CD4-positive, alpha-beta T cell treated with Interleukin-4 for 1 hour (primary cell): Measurements from ENCODE around the gene XPA.

Source experiments
- DNase-seq, 2 donors: peaks; one replicate each; pipeline ENCODE4 v3.0.0-alpha.2; 2020 to 2022

Gene XPA

DNA sequence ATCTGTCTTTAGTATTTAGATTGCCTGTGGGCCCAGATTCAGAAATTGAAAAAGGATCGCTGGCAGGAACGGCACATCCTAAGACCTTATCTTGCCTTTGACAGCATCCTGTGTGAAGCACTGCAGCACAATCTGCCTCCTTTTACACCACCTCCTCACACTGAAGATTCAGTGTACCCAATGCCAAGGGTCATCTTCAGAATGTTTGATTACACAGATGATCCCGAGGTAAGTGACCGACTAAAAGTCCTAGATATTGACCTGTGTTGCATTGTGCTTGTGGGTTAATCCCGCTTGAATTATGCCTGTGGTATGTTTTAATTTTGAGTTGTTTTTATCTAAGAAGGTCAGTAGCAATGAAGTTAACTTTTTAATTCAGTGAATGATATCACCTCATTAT lies 49.1 kb downstream of the XPA start:
- DNase-seq, result no peak

DNA sequence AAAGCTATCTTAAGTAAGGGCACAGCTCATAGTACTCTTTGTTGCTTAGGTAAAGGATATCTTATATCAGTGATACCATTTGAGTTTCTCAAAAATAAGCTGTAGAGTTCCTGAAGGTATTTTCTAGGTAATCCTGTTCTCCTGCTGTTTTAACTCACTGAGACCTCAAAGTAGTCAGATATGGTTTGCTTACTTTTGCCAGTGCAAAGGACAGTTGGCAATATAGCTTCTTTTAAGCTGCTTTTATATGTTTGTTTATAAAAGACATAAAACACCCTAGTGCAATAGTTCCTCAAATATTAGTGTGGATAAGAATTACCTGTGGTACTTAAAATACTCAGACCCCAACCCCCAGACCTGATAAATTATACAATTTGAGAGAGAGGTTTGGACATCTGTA lies 51.4 kb downstream of the XPA start:
- DNase-seq, result no peak

DNA sequence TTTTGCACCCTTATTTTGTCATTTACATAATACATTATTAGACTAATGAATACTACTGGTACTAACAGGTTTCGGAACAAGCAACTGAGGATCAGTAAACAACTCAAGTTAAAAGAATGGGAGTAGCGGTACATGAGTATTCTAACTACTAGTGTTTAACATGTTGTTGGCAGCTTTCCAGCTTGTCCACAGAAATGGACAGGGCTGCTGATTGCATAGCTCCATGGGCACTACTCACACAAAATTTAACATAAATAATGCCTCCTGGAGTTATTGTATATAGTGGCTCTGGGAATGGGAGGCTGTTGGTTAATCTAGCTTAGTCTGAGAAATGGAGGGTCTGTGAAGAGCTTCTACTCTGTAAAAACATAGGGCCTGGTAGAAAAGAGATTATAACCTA lies 56.8 kb downstream of the XPA start:
- DNase-seq, result no peak

DNA sequence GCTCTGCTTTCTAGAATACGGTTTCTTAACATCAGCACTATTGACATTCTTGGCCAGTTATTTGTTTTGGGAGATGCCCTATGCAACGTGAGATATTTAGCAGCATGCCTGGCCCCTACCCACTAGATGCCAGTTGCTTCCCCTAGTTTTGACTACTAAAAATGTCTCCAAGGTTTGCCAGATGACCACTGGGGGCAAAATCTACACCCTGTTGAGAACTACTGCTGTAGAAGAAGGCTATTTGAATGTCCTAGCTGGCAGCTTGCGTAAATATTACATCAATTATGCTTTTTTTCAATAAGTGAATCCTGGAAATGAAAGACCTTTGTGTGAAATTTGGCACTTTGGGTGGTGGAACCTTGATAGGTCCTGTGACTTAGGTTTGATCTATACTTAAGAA lies 58.5 kb downstream of the XPA start:
- no peak for DNase-seq

DNA sequence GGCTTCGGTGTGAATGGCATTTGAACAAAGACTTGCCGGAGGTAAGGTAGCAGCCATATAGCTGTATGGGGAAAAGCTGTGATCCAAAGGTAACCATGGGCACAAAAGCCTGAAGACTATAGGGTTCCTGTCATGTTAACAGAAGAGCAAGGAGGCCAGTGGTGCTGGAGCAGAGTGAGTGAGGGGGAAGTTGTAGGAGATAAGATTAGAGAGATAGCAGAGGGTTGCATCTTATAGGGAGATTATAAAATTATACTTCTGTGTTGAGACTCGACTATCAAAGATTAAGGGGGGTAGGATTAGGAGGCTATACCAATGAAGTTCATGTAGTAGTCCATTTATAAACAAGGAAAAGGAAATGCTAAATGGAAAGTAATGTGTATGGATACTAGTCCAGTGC lies 60.2 kb downstream of the XPA start:
- no peak for DNase-seq

DNA sequence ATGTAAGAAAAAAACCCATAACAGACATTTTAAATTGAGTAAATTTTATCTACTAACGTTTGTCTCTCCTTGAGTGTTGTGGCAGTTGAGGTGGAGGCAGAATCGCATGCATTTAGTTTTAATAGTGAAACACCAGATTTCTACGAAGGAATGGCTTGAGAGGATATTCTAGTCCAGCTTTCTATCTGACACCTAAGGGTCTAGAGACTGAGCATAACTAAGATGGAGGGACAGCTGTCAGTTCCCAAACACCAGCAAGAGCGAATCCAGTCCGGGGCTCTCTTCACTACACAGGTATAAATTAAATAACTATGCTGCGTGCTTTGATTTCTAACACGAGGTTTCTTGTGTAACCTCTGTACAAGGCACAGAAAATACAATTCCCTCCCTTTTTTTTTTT lies 62.1 kb downstream of the XPA start:
- DNase-seq, result no peak

DNA sequence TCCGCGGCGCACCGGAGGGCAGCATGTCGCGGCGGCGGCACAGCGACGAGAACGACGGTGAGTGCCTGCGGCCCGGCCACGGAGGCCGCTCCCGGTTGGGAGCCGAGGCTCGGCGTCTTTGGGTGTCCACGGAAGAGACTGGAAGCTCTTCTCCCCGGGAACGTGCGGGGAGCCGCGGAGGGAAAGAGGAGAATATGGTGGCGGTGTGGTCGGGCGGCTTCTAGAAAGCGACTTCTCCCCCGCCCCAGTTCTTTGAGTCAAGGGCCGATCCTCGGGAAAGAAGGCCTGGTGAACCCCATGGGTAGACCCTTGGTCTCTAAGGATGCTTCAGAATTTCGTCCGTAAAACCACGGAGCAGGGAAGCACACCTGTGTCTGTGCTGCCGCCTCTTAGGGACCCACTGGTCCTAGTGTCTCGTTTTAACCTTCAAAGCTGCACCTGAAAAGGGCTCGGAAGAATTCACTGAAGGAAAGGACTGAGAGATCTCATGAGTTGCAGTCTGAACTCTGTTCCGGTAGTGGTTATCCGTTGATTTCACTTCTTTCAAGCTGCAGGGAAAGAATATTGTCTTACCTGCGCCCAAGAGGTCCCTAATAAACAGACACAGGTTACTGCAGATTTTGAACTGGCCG lies 63.2 kb downstream of the XPA start:
- DNase-seq, result peak in 1 of 2 donors; percentile 26

DNA sequence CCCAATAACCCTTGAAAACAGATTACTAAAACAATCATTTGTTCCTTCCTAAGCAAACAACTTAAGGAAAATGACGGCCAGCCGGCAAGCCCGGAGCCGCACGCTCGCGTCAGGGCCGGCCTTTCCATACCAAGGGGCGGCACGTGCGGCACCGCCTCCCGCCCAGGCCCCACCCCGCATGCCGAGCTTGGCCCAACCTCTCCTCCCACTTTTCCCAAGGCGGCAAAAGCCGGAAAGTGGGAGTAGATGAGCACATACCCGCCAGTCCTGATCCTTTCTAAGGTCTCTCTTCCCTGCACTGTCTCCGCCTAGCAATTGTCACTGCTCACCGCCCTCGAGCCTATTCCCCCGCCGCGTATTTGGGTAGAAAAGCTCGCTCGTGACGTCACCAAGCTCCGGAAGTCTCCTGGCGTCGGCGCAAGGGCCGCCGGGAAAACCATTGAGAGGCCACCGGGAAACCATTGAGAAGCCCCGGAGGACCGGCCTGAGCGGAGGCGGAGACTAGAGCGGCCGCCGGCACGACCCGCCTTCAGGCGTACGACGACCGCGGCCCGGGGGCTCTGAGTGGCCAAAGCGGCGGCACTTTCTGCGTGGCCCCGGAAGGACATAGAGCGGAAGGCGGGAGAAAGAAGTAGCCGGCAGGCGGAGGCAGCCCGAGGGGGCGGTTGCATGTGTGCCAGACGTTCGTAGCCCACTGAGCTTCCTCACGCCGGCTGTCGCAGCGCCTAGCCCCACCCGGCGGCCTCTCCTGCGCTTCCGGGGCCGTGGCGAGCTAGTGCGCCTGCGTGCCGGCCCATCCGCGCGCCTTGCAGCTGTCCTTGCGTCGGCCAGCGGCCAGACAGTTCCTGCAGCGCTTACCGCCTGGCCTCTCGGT lies 63.9 kb downstream of the XPA start, which contains the start of the genes NCBP1 and TSTD2:
Gene NCBP1 (plus strand): TSS at position 837 of the 874 bp plus-strand sequence. CDS start 61 bp downstream, outside the sequence.
Gene TSTD2 (minus strand): TSS at position 384 of the 874 bp plus-strand sequence. CDS start 5,806 bp downstream, outside the sequence.
- peak; percentile 97 to 98 for DNase-seq

DNA sequence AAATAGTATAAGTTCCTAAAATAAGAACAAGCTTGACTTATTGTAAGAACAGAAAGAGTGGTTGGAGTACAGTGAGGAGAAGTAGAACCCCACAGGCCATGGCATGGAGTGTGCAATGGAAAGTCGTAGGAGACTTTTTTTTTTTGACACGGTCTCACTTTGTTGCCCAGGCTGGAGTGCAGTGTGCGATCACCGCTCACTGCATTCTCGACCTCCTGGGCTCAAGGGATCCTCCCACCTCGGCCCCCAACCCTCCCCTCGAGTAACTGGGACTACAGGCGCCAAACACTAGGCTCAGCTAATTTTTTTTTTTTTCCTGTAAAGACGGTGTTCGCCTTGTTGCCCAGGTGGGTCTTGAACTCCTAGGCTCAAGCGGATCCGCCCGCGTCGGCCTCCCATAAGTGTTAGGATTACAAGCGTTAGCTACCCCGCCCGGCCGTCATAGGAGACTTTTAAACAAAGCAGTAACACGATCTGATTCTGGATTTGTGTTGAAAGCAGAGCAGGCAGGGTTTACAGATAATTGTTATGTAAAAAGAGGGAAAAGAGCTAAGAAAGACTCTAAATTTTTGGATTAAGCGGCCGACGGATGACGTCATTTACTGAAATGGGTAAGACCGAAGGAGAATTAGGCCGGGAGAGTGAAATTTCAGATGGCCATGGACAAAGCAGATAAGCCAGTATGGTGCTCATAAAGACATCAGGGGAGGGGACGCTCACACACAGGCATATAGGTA lies 64.7 kb downstream of the XPA start:
- peak; percentile 1 to 13 for DNase-seq

DNA sequence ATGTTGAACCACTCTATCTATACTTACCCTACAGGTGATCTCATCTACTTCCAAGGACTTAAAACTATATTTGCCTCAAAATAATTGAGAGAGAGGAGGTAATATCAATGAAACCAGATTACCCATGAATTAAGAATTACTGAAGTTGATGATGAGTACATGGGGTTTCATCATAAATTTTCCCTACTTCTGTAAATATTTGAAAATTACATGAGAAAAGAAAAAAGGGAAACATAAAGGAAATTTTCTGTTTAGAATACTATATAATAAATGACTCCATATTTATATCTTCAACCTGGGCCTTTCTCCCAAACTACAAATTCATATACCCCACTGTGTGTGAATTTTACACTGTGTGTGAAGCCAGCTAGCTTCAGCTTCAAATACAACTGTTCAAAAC lies 66.5 kb downstream of the XPA start:
- no peak for DNase-seq

DNA sequence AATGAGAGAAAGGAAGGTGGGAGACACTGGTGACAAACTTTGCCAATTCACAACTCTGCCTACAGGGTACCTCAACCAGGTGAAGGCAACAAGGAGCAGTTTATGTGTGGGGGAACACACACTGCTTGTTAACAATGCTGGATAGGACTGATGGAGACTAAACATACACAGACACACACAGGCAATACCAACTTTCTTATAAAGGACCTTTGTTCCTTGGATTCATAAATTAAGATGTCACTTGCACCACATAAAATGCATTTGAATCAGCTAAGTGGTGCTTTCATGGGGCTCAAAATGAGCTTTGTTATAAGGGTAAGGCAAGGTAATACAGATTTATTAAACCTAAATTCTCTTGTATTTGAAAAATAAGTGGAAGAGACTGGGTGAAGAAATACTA lies 68.0 kb downstream of the XPA start:
- DNase-seq, result no peak

DNA sequence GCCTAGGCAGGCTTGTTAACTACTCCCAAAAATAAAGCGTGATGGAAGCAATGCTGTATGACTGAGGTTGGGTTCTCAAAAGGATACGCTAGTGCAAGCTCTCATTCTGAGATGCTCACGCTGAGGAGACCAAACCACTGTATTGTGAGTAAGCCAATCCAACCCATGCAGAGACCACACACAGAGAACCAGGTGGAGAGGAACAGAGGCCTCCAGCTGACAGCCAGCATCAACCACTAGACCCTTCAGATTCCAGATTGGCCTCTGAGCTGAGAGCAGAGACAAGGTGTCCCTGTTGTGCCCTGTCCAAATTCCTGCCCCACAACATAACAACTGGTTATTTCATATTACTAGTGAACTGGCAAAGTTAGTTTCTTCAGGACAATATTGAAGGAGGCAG lies 68.5 kb downstream of the XPA start:
- no peak for DNase-seq

DNA sequence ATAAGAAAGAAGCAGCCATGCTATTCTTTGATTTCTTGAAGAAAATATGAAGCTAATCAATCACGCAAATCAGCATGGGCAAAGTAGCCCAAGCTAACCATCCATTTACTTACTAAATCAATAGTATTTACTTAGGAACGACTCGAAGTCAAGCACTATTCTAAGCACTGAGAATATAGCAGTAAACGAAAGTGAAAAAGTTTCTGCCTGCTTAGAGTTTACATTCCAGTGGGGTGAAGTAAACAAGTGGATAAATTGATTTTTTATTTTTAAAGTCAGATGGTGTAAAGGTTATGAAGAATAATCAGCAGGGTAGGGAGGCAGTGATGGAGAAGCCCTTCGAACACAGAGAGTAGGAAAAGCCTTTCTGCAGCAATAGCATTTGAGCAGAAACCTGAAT lies 69.5 kb downstream of the XPA start:
- DNase-seq, result no peak

DNA sequence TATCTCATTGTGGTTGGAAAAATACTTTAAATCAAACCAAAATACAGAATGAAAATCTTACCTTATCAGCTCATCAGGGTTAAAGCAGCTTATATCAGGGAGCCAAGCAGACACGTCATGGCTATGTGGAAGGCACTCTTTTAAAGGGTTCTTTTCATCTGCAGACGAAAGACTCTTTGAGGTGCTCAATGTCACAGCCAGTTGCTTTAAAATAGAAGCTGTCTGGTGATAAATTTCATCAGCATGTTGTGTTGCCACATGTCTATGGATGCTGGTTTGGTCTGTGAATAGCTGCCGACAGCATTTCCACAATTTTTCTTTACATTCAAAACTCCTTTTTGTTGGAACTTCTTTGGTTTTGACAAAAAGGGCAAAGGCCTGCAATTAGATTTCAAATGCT lies 71.5 kb downstream of the XPA start:
- DNase-seq, result no peak
